Rectal smooth muscle tissue (tissue), 1 donor: ENCODE data around the gene ERCC3.
"Not testable (repeated sequence)": the region's sequence is repeated elsewhere in the genome, so short reads cannot be mapped to it uniquely, and the experiment has no call there.

Source experiments
- H3K27ac ChIP-seq: one replicate; pipeline ENCODE4 v1.7.0; 2013; ENCODE audit warnings: low read depth, low read length, inconsistent platforms
- H3K27me3 ChIP-seq: one replicate; pipeline ENCODE4 v1.7.0; 2013; ENCODE audit warnings: low read length; ENCODE audit not compliant: control insufficient read depth, insufficient read depth
- H3K36me3 ChIP-seq: one replicate; pipeline ENCODE4 v1.7.0; 2013; ENCODE audit warnings: low read length; ENCODE audit not compliant: control insufficient read depth, insufficient read depth
- H3K4me1 ChIP-seq: one replicate; pipeline ENCODE4 v1.7.0; 2013; ENCODE audit warnings: low read length; ENCODE audit not compliant: control insufficient read depth, insufficient read depth
- H3K4me3 ChIP-seq: one replicate; pipeline ENCODE4 v1.7.0; 2013; ENCODE audit warnings: low read length
- H3K9ac ChIP-seq: one replicate; pipeline ENCODE4 v1.7.0; 2013; ENCODE audit warnings: low read length

ERCC3 gene

DNA sequence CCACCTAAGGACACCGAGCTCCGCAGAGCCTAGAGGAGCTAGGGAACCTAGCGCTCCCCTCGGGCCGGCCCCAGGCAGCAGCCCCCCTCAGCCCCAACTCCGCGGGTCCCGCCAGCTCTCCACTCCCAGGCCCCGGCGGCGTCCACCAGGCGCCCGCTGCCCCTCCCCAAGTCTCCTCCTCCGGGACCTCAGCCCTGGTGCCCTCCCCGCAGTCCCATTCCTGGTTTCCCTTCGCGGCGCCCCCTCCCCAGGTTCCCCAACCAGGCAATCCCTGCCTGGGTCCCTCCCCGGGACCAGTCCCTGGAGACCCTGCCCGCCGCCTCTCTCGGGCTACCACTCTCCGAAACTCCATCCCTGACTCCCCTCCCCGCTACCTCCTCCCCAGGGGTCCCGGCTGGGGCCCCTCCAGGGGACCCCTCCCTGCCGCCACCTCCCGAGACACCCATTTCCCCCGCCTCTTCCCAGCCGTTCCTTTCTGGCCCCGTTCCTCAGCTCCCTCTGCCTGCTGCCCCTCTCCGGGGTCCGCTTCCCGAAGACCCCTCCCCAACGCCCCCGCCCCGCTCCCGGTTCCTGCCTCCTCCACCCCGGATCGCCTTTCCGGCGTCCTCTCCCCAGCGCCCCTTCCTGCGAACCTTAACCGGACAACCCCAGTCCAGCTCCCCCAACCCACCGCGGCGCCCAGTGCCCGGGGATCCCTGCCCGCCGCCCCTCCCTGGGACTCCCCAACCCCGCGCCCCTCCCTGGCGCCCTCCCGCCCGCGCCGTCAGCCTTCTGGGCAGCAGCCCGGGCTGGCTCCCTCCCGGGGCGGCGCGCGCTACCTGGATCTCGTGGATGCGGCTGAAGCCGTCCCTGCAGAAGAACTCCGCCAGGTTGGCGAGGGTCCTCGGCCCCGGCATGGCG lies 74.5 kb downstream of the ERCC3 start:
- Histone ChIP-seq H3K27ac (no peak overlapping the region), H3K4me3 (peak overlapping the region; percentile 52), H3K4me1 (no peaks in the 10 kb centered on the region), H3K36me3 (no peaks in the 10 kb centered on the region), H3K9ac (no peak overlapping the region), H3K27me3 (peaks cover 17% of the 10 kb centered on the region)

- H3K4me1 ChIP-seq = no peaks in the 10 kb centered on the region
- H3K4me3 ChIP-seq = peak overlapping the region; percentile 52
- H3K27ac ChIP-seq = no peak overlapping the region
- H3K27me3 ChIP-seq = peaks cover 17% of the 10 kb centered on the region
- no peak overlapping the region for H3K9ac ChIP-seq
- no peaks in the 10 kb centered on the region for H3K36me3 ChIP-seq
Observed at GRCh38 chr2:127218812-127219170, 75.2 kb downstream of the ERCC3 start.

GRCh38 chr2:127217470-127218325 lies 76.2 kb downstream of the ERCC3 start:
- no peaks in the 10 kb centered on the region for H3K36me3 ChIP-seq
- no peak overlapping the region for H3K9ac ChIP-seq
- no peaks in the 10 kb centered on the region for H3K4me1 ChIP-seq
- no peak overlapping the region for H3K27ac ChIP-seq
- H3K27me3 ChIP-seq = peaks cover 17% of the 10 kb centered on the region
- no peak overlapping the region for H3K4me3 ChIP-seq

- Histone ChIP-seq H3K36me3 (no peaks in the 10 kb centered on the region), H3K9ac (no peak overlapping the region), H3K4me3 (no peak overlapping the region), H3K27me3 (peaks cover 17% of the 10 kb centered on the region), H3K4me1 (no peaks in the 10 kb centered on the region), H3K27ac (no peak overlapping the region)
Observed at GRCh38 chr2:127216593-127216992, 77.4 kb downstream of the ERCC3 start.

GRCh38 chr2:127216095-127216494 lies 77.8 kb downstream of the ERCC3 start:
- Histone ChIP-seq H3K4me3 (no peak overlapping the region), H3K9ac (no peak overlapping the region), H3K4me1 (no peaks in the 10 kb centered on the region), H3K27ac (no peak overlapping the region), H3K27me3 (peaks cover 16% of the 10 kb centered on the region), H3K36me3 (no peaks in the 10 kb centered on the region)

- H3K4me1 ChIP-seq, H3K36me3 ChIP-seq, H3K27me3 ChIP-seq, H3K4me3 ChIP-seq, H3K27ac ChIP-seq, H3K9ac ChIP-seq: not testable (repeated sequence)
Observed at GRCh38 chr2:127214201-127214600, 79.7 kb downstream of the ERCC3 start.

GRCh38 chr2:127208313-127208712 lies 85.6 kb downstream of the ERCC3 start:
- H3K4me1 ChIP-seq = no peaks in the 10 kb centered on the region
- H3K27ac ChIP-seq = no peak overlapping the region
- H3K4me3 ChIP-seq = no peak overlapping the region
- H3K36me3 ChIP-seq = no peaks in the 10 kb centered on the region
- H3K27me3 ChIP-seq = no peaks in the 10 kb centered on the region
- H3K9ac ChIP-seq = no peak overlapping the region
